Right ventricle myocardium superior (tissue), 1 donor: ENCODE measurements around the gene PEAK1. TPM values are rescaled to one million over a fixed set of nuclear protein-coding genes. Genes with fewer than 3 reads are reported as not detected.

Source experiments
- ATAC-seq: fragments of 200-7000 bp; cut with Tn5 transposase; one replicate; pipeline ENCODE4 v1.9.1; 2020; ENCODE audit warnings: mild to moderate bottlenecking; ENCODE audit not compliant: poor library complexity
- DNase-seq: peaks from one replicate; pipeline ENCODE4 v3.0.0-alpha.2; 2020
- intact Hi-C: fragments of 100-400 bp; cut with DNase I; formaldehyde crosslinking; loops from one replicate; pipeline ENCODE4 v1.11.2; 2022
- total RNA-seq: library from RNA; stranded (reverse); fragmentation: NEBNext Ultra II Directional; extraction: Animal tissue kit (Norgen Biotek cat#: 25700); gene quantifications from one replicate; pipeline ENCODE4 v1.2.1, GENCODE V29; 2021
- donor health status: DM: no; HTN: yes; CAD: no; lungs with severe emphysema.

PEAK1 gene
- total RNA-seq, 1 donor from 2014 or later = 59.9 TPM

DNA sequence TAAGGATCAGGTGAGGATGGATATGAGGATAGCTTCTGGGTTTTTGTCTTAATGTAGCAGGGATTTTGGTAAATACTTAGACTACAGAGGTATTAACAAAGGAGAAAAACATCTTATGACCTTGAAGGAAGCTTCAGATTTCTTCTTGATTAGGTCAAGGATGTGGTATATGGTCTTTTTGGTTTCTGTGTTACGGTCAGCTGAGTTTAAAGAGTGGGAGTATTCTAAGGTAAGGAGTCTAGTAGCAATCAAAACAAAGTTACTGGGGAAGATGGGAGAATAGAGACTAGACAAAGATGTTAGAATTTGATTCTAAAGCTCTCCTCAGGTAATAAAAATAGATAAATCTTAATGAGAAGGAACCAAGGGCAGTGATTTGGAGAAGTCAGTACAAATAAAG is 7.0 kb upstream of the PEAK1 start:
- DNase-seq = no peak
- no peak for ATAC-seq
- intact Hi-C loops = no loop called here

DNA sequence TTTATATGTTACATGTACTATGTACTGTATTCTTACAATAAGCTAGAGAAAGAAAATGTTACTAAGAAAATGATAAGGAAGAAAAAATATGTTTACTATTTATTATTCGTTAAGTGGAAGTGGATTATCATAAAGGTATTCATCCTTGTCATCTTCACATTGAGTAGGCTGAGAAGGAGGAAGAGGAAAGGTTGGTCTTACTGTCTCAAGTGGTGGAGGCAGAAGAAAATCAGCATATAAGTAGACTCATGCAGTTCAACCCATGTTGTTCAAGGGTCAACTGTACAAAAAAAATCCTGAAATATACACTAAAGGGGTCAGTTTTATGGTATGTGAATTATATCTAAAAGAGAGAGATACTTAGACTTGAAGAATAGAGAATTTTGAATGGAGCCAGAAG is 6.5 kb upstream of the PEAK1 start:
- ATAC-seq (no peak), DNase-seq (no peak)
- intact Hi-C loops = no loop called here

DNA sequence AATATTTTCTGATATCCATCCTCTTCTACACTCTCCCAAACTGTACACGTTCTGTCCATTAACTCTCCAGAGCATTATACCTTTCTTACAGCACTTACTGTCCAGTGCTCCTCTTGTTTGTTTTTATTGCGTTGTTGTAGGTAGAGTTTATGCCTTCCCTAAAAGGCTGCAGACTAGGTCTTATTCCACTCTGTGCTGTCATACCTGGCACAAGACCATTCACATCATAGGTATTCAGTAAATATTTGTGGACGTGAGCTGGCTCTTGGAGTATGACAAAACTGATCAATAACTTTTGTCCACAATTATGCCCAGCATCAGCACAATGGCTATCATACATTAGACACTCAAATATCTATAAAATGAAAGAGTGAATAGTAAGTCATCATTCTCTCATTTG is 5.2 kb upstream of the PEAK1 start:
- ATAC-seq = no peak
- intact Hi-C loops = no loop called here

DNA sequence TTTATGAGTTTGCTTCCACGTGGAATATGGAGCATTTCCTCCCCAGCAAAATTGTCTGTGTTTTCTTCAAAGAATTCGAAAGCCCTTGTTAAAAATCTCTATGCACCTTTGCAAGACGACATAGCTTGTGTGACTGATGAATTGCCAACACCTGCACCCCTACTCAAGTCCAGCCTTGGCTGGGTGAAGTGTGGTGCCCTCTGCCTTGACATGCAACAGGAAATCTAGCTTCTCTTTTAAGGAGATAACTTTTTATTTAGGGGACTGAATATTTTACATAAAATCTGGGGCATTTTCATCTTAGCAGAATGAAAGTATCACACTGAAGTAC is 1.4 kb upstream of the PEAK1 start:
- intact Hi-C loops = loop anchor here (5.0 kb wide), 1 partner anchor 76 kb away; no protein-coding TSS in a partner anchor
- ATAC-seq = no peak
- DNase-seq = no peak

More for the DNA sequence above, 5.2 kb upstream of the PEAK1 start:
- no peak for DNase-seq

DNA sequence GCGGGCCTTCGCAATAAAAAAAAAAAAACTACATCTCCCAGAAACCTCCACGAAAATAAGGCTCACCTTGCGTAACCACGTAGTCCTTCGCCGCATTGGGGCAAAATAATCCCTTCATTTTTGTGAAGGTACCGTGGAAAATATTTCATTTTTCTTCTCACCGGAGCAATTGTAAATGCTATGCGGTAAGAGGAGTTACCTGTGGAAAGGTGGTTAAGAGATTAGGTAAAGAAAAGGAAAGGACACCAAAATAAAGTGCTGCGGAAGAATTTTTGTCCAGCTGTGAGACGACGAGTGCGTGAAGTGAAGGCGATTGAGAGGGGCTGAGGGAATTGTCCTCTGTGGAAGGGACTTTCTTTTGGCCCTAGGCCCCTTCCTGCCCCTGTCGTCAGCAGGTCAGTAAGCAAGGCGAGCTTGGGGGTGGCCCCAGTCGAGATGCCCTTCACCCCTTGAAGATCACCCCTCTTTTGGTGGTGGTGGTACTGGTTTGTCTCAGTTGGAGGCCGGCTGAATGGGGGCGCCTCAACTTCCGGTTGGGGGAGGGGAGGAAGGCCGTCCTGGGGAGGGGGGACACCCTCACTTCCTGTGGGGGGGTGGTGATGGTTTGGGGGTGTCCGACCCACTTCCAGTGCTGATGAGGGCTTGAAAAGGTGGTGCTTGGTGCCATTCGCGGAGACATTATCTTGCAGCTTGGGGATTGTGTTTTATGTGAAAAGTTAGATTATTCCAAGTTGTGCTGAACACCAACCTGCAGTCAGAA is 886 bp upstream of the PEAK1 start, which contains the start of gene HMG20A:
TSS of gene HMG20A (plus strand) at position 279 of the 760 bp plus-strand sequence. CDS start 37,520 bp downstream, outside the sequence.
- DNase-seq (peak; percentile 56), ATAC-seq (peak; percentile 67)
- intact Hi-C loops = loop anchor here (5.0 kb wide), 1 partner anchor 77 kb away; no protein-coding TSS in a partner anchor

DNA sequence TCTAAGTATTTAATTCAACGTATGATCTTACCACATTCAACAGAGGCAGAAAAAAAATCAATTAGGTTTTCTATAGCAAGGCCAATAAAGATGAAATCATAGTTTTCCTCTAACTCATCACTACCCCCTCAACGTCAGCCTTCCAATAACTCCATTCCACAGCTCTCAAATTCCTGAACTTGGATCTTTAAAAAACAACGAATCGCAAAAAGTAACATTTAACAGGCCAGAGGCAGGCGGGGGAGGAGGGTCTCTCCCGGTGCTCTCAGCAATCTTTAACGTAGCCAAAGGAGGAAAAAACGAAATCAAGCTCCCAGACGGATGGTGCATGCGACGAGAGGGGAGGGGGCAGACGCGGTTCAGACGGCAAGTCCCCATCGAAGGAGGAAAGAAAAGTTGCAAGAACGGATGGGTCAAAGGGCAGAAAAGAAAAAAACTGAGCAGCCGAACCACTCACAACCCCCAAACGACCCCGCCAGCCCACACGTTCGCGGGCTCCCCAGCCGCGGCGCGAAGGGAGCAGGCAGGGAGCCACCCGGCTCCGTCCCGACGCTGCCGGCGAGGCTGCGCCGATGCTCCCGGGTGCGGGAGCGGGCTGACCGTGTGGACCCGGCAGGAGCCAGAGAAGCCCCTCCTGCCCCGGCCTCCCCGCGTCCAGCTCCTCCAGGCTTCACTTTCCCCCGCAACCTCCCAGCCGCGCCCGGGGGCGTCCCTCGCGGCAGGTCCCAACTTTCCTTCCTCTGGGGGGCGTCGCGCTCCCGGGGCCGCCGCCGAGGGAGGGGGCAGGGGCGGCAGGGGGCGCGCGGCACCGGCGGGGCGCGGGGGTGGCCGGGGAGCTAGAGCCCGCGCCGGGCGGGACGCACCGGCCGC is 703 bp downstream of the PEAK1 start:
- DNase-seq (peak; percentile 56), ATAC-seq (peak; percentile 24)
- intact Hi-C loops = loop anchor here (10.0 kb wide), 1 partner anchor 234 kb away; no protein-coding TSS in a partner anchor

DNA sequence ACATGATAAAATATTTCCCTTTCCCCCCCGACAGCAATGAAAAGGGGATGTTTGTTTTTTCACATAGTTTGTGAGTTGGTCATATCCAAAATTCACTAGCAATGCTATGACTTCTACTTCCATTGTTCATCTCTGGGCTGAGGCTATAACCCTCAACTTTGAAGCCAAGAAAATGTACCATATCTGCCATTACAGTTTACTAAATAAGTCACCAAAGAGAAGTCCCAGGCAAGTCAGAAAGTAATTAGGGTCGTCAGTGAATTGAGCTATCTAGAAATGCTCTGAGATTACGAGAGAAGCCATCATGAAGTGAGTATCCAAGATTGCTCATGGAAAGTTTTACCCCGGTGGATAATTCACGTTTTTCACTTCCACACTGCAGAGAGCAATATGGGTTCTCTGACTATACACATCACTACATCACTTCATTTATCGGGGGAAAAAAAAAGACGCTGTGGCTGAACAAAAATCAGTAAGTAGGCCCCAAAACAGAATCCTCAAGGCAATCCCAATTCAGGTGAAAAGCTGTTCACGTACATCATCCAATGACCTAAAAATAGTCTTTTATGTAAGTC is 1.4 kb downstream of the PEAK1 start:
- ATAC-seq = no peak
- intact Hi-C loops = loop anchor here (10.0 kb wide), 1 partner anchor 234 kb away; no protein-coding TSS in a partner anchor
- DNase-seq = no peak

DNA sequence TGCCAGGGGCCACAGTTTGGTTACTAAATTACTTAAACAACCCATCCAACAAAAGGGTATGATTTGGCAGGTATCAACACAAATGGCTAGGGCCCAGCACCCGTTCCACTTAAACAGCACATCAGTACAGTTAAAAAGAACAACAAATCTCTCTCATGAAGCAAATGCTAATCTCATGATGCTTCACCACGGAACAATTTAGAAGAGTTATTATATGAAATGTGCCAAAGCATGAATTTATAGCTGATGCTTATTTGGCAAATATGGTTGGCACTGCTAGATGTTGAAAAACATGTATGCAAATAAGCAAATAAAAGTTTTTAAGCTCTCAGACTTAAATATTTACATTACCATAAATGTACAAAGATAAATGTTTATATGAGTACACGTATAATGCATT is 2.3 kb downstream of the PEAK1 start:
- no peak for DNase-seq
- intact Hi-C loops = loop anchor here (10.0 kb wide), 1 partner anchor 233 kb away; no protein-coding TSS in a partner anchor
- no peak for ATAC-seq

DNA sequence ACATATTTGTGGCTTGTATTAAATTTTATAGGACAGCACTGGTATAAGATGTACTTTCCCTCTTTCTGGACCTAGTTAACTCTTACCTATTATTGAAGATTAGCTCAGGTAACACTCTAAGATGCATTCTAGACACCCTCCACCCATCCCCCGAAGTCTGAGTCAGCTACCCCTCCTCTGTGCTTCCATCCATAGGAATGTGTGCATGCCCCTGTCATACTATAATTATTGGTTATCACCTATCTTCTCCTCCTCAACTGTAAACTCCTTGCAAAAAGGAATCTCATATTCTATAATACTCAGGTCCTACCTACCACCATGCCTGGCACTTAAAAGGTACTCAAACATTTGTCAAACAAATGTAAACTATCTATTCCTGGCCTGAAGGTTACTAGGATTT is 3.0 kb downstream of the PEAK1 start:
- ATAC-seq (no peak), DNase-seq (no peak)
- intact Hi-C loops = loop anchor here (10.0 kb wide), 1 partner anchor 232 kb away; no protein-coding TSS in a partner anchor

DNA sequence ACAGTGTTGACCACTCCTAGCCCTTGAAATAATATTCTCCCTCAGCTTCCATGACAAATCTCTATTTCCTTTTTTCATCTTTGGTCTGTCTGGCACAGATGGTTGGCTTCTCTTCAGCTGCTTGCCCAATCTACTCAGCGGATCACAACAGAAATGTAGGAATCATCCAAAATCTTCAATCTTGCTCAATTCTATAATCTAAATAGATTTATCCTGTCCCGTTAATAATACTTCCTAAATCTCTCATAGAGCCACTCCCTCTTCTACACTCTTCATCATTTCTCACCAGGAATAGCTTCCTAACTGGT is 3.8 kb downstream of the PEAK1 start:
- DNase-seq = no peak
- intact Hi-C loops = loop anchor here (10.0 kb wide), 1 partner anchor 231 kb away; no protein-coding TSS in a partner anchor
- no peak for ATAC-seq

DNA sequence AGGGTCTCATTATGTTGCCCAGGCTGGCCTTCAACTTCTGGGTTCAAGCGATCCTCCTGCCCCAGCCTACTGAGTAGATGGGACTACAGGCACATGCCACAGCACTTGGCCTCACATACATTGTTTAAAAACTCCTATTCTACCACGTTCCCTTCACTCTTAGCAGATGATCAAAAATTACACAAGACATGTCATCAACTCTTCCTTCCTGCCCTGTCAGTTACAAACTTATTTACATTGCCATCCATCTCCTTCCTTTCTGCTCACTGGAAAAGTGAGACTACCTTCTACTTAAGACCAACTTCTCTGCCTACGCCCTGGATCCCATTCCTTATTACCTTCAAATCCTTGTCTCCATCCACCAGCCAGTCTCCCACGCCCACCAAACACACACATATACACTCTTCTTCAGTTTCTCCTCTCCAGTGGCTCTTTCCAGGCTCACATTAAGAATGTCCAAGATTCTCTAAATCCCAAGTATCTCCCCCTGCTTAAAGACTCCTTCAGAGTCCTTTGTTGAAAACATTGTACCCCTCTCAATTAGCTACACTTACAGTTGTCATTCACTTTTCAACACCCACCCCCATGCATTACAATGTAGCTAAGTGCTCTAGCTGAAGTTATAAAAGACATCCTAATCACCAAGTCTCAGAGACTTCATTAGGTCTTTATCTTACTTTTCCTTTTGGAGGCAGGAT is 4.3 kb downstream of the PEAK1 start:
- DNase-seq = no peak
- ATAC-seq = no peak
- intact Hi-C loops = loop anchor here (10.0 kb wide), 1 partner anchor 231 kb away; no protein-coding TSS in a partner anchor

DNA sequence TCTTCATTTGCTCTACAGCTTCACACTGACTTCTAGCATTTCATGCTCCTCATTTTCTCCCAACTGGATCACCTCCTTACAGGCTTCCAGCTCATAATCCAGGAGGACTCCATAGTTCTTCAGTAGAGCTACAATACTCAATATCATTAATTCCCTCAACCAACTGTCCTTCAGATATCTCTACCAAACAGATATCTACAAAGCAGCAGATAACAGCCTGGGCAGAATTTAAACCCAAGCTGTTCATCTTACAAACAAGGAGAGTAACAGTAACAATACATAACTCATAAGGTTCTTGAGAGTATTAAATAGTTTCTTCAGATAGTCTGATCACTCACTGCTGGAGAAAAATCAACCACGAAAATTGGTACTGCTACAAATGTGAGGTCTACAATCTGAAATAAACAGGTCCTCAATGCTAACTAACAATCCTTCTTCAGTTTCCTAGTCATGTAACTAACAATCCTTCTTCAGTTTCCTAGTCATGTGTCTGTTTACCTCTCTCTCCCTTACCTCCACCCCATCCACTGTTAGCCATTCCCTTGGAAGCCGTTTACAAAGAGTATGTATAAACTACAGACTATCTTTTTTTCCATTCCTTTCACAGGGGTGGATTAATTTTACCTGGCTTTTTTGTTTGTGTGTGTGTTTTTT is 5.0 kb downstream of the PEAK1 start:
- ATAC-seq (no peak), DNase-seq (no peak)
- intact Hi-C loops = loop anchor here (10.0 kb wide), 1 partner anchor 230 kb away; no protein-coding TSS in a partner anchor

DNA sequence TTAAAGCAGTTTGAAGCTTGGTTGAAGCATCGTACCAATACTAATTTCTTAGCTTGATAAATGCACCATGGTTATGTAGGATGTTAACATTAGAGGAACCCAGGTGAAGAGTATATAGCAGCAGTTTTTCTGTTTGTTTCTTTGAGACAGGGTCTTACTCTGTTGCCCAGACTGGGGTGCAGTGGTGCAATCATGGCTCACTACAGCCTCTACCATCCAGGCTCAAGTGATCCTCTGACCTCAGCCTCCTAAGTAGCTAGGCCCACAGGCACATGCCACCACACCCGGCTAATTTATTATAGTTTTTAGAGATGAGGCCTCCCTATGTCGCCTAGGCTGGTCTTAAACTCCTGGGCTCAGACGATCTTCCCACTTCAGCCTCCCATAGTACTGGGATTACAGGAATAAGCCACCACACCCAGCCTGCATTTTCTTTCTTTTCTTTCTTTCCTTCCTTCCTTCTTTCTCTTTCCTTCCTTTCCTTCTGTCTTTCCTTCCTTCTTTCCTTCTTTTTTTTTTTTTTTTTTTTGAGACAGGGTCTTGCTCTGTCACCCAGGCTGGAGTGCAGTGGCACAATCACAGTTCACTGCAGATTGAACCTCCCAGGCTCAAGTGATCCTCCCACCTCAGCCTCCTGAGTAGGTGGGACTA is 6.1 kb downstream of the PEAK1 start:
- DNase-seq = no peak
- intact Hi-C loops = loop anchor here (10.0 kb wide), 1 partner anchor 229 kb away; no protein-coding TSS in a partner anchor
- no peak for ATAC-seq

DNA sequence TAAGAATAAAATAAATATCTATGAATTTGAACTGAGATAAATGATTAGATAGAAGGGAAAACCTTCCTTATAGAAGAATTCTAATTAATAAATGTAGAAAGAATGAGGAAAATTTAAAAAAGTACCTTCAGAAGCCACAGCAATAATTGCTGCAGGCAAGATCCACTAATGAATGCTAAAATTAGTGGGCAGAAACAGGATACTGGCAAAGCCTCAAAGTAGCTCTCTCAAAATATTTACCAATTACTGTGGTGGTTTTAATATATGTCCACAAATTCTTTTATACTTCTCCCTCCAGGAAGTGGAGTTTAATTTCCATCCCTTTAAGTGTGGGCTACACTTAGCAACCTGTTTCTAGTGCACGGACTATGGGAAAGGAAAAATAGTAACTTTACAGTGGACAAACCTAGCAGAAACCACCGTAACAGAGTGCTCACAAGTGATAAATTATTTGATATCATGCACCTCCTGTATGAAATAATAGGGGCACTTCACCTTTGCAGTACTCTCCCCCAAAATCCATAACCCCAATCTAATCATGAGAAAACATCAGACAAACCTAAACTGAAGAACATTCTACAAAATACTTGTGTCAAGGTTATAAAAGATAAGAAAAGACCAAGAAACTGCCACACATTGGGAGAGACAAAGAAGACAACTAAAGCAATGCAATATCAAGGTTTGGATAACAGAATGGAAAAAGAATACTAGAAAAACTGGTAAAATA is 6.8 kb downstream of the PEAK1 start:
- DNase-seq (no peak), ATAC-seq (no peak)
- intact Hi-C loops = loop anchor here (10.0 kb wide), 1 partner anchor 228 kb away; no protein-coding TSS in a partner anchor

DNA sequence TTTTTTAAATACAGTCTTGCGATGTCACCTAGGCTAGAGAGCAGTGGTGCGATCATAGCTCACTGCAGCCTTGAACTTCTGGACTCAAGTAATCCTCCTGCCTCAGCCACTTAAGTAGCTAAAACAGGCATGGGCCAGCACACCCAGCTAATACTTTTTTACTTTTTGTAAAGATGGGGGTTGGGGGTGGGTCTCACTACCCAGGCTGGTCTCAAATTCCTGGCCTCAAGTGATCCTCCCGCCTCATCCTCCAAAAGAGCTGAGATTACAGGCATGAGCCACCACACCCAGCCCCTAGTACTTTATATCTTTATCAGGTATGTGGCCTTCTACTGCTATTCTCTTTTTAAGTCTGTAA is 8.3 kb downstream of the PEAK1 start:
- DNase-seq = no peak
- intact Hi-C loops = loop anchor here (10.0 kb wide), 1 partner anchor 227 kb away; no protein-coding TSS in a partner anchor
- ATAC-seq = no peak

DNA sequence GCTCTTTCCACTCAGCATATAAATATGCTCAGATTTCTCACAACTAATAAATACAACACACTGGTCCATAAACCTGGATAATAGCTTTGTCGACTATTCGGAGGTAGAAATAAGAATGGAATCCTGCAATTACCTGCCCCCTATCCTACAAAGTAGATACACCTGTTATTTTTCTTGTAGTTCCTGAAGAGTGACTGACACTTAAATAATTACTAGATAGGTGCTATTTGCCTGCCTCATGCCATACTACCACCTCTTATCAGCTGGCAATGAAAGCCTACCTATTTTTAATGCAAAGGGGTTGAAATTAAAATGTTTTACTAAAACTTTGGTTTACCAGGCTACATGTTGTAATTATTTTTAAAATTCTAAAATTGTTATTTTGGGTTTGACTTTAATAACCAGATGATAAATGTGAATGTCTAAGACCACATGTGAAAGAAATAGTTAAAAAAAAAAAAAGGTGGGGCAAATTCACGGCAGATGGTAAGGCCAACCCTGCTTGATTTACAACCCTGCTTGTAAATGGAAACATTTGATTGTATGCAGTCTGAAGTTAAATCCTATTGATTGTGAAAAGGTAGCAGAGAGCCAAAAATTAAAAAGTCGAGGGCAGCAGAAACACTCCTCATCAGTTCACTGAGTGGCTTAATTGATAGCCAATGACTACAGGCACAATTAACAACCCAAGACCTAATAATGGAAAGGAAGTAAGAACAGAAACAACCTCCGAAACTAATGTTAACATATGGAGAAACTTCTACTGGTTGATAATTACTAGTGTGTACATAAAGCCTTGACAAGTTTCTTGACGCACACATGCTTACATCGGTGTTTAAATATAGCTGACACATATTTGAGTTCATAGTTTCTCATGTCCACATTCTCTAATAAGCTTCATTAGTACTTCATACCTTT is 8.9 kb downstream of the PEAK1 start:
- DNase-seq = no peak
- intact Hi-C loops = loop anchor here (10.0 kb wide), 1 partner anchor 226 kb away; no protein-coding TSS in a partner anchor
- ATAC-seq = no peak
